Keratinocyte (primary cell): ENCODE measurements around the gene SNX21.

ENCODE experiments used
- EZH2 ChIP-seq: IDR thresholded peaks from one replicate; pipeline ENCODE4 v1.6.1; 2012; ENCODE audit warnings: inconsistent platforms, mild to moderate bottlenecking, low read length, moderate library complexity
- TF ChIP-seq, protein P1 (sequence below), 3 experiments: IDR thresholded peaks in 1 of 3; conservative IDR thresholded peaks in 1 of 3; optimal IDR thresholded peaks in 1 of 3; 2 replicates in 2 of 3; 3 replicates in 1 of 3; pipeline versions ENCODE3 to v1.5.1; 2011; ENCODE audit warnings: low read length in 3 of 3, mild to moderate bottlenecking in 3 of 3, moderate library complexity in 2 of 3, control low read depth in 1 of 3, inconsistent platforms in 1 of 3; ENCODE audit not compliant: insufficient read depth in 2 of 3; ENCODE audit errors: extremely low read depth in 1 of 3

DNA sequence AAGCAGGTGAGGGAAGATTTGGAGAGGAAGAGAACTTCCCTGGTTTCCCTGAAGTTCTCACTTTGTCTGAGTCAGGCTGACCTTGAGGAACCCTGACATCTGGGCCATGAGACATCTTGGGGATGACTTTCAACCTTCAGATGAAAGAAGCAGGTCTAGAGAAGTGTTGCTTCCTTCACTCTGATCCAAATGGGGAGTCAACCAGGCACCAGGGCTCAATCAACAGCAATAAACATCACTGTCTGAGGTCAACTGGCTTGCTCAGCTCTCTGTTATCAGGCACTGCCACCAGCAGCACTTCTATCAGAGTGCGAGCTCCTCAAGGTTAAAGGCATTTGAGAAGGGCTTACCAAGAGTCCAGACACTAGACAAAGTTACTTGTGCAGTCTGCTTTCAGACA is 17.3 kb downstream of the SNX21 start:
- TF ChIP-seq, protein P1, sequence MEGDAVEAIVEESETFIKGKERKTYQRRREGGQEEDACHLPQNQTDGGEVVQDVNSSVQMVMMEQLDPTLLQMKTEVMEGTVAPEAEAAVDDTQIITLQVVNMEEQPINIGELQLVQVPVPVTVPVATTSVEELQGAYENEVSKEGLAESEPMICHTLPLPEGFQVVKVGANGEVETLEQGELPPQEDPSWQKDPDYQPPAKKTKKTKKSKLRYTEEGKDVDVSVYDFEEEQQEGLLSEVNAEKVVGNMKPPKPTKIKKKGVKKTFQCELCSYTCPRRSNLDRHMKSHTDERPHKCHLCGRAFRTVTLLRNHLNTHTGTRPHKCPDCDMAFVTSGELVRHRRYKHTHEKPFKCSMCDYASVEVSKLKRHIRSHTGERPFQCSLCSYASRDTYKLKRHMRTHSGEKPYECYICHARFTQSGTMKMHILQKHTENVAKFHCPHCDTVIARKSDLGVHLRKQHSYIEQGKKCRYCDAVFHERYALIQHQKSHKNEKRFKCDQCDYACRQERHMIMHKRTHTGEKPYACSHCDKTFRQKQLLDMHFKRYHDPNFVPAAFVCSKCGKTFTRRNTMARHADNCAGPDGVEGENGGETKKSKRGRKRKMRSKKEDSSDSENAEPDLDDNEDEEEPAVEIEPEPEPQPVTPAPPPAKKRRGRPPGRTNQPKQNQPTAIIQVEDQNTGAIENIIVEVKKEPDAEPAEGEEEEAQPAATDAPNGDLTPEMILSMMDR (optimal IDR thresholded peaks at IDR 0.05 in 1 of 3, IDR thresholded peaks at IDR 0.05 in 1 of 3, conservative IDR thresholded peaks at IDR 0.05 in 1 of 3; ENCODE audit: extremely low read depth in 1 of 3, insufficient read depth in 2 of 3, low read length in 3 of 3), result no peak
- TF ChIP-seq EZH2, result no peak
